ENCODE data around the gene FRMD4A. TPM values are rescaled to one million over a fixed set of nuclear protein-coding genes. Genes with fewer than 3 reads are reported as not detected.

FRMD4A gene
- total and polyA plus RNA-seq, 10 of the 15 experiments (the other 5 are each of a cell fraction or from before 2014, with no cell fraction given): 17.8 to 75.2 (median 39.1) TPM

- no peak for TF ChIP-seq CHD2 (IDR thresholded peaks at IDR 0.05; ENCODE audit: borderline replicate concordance, low read depth, low read length)
- no peak for TF ChIP-seq ASH2L (IDR thresholded peaks at IDR 0.05; ENCODE audit: borderline replicate concordance, low read depth)
- TF ChIP-seq POU2F2 (IDR thresholded peaks at IDR 0.05; ENCODE audit: borderline replicate concordance, low read depth, low read length): no peak
- TF ChIP-seq RELA (IDR thresholded peaks at IDR 0.05; ENCODE audit: borderline replicate concordance, partially characterized antibody): no peak
- no peak for TF ChIP-seq ZBTB33 (IDR thresholded peaks at IDR 0.05)
- no peak for TF ChIP-seq ZBTB4 (CRISPR knock-in tag; IDR thresholded peaks at IDR 0.05)
- no peak for TF ChIP-seq SUZ12 (IDR thresholded peaks at IDR 0.05; ENCODE audit: unreplicated experiment)
- TF ChIP-seq KDM1A (IDR thresholded peaks at IDR 0.05; ENCODE audit: borderline replicate concordance): no peak
Observed at GRCh38 chr10:13862546-13863233, 468.0 kb downstream of the FRMD4A start (continued).

Data from GM12878 (cell line).